GM12892 (cell line): ENCODE measurements around the gene ASAP3.

Experiments used
- DNase-seq: peaks from one replicate; pipeline ENCODE4 v3.0.0; 2011; ENCODE audit not compliant: insufficient read length
- FAIRE-seq: peaks from 2 replicates; lab custom pipeline; 2011; peaks lifted over from hg19 to GRCh38; lab: Jason Lieb, UNC
- POLR2A ChIP-seq: IDR thresholded peaks from 2 replicates; pipeline ENCODE4 v1.6.1; 2011; ENCODE audit warnings: low read depth, low read length, control low read depth
- POLR2AphosphoS5 ChIP-seq: IDR thresholded peaks from 2 replicates; pipeline ENCODE4 v1.6.1; 2011; ENCODE audit warnings: low read depth, low read length, control low read depth
- TAF1 ChIP-seq: IDR thresholded peaks from 2 replicates; pipeline ENCODE4 v1.6.1; 2011; ENCODE audit warnings: low read depth, mild to moderate bottlenecking, control low read depth, low read length, borderline replicate concordance

The ASAP3 gene

GRCh38 chr1:23423415-23424292 lies 60.3 kb downstream of the ASAP3 start:
- TF ChIP-seq POLR2AphosphoS5, result no peak
- TF ChIP-seq TAF1, result no peak
- no peak for TF ChIP-seq POLR2A
- FAIRE-seq (no peak), DNase-seq (no peak)

- TF ChIP-seq TAF1, result no peak
- TF ChIP-seq POLR2A, result no peak
- TF ChIP-seq POLR2AphosphoS5, result no peak
- DNase-seq, result no peak
- no peak for FAIRE-seq
Observed at GRCh38 chr1:23422941-23423340, 61.0 kb downstream of the ASAP3 start.

- DNase-seq (no peak), FAIRE-seq (no peak)
- TF ChIP-seq TAF1, result no peak
- TF ChIP-seq POLR2A, result no peak
- TF ChIP-seq POLR2AphosphoS5, result no peak
Observed at GRCh38 chr1:23422241-23422877, 61.6 kb downstream of the ASAP3 start.

- DNase-seq (no peak), FAIRE-seq (no peak)
- no peak for TF ChIP-seq TAF1
- no peak for TF ChIP-seq POLR2A
- no peak for TF ChIP-seq POLR2AphosphoS5
Observed at GRCh38 chr1:23421753-23422240, 62.2 kb downstream of the ASAP3 start.

GRCh38 chr1:23421343-23421742 lies 62.6 kb downstream of the ASAP3 start:
- no peak for DNase-seq
- no peak for TF ChIP-seq POLR2A
- TF ChIP-seq TAF1, result no peak
- no peak for FAIRE-seq

- FAIRE-seq (no peak), DNase-seq (no peak)
- TF ChIP-seq TAF1 (no peak), POLR2AphosphoS5 (no peak), POLR2A (no peak)
Observed at GRCh38 chr1:23420778-23421177, 63.2 kb downstream of the ASAP3 start.

GRCh38 chr1:23419180-23419579 lies 64.8 kb downstream of the ASAP3 start:
- TF ChIP-seq POLR2AphosphoS5, result no peak
- TF ChIP-seq POLR2A, result no peak
- TF ChIP-seq TAF1, result no peak
- FAIRE-seq (no peak), DNase-seq (no peak)

- TF ChIP-seq TAF1, result no peak
- no peak for DNase-seq
- no peak for FAIRE-seq
Observed at GRCh38 chr1:23417570-23417969, 66.4 kb downstream of the ASAP3 start.

GRCh38 chr1:23416964-23417363 lies 67.0 kb downstream of the ASAP3 start:
- no peak for FAIRE-seq
- no peak for DNase-seq
- TF ChIP-seq TAF1, result no peak
- TF ChIP-seq POLR2A, result no peak

- TF ChIP-seq POLR2AphosphoS5 (no peak), TAF1 (no peak), POLR2A (no peak)
- DNase-seq (no peak), FAIRE-seq (no peak)
Observed at GRCh38 chr1:23408797-23409290, 75.1 kb downstream of the ASAP3 start.

- FAIRE-seq, result no peak
- TF ChIP-seq POLR2AphosphoS5 (no peak), POLR2A (no peak), TAF1 (no peak)
- no peak for DNase-seq
Observed at GRCh38 chr1:23407016-23407630, 76.9 kb downstream of the ASAP3 start.
